GM12873 (cell line): ENCODE results near the gene AK5.

Experiments used
- CTCF ChIP-seq: IDR thresholded peaks from 2 replicates; pipeline ENCODE4 v1.5.1; 2012; ENCODE audit warnings: low read depth, mild to moderate bottlenecking, moderate library complexity, low read length, control low read depth; ENCODE audit not compliant: insufficient read depth; ENCODE audit errors: missing control alignments

The AK5 gene

GRCh38 chr1:77605246-77606026, 323.6 kb downstream of the AK5 start:
- no peak for TF ChIP-seq CTCF

- TF ChIP-seq CTCF = no peak
These were observed 327.1 kb downstream of the AK5 start for GRCh38 chr1:77608893-77609292.
